Occipital lobe (tissue), 2 donors: ENCODE data around the gene KRT3. TPM values are rescaled to one million over a fixed set of nuclear protein-coding genes. Genes with fewer than 3 reads are reported as not detected.
"Not testable (repeated sequence)": the region's sequence is repeated elsewhere in the genome, so short reads cannot be mapped to it uniquely, and the experiment has no call there.

Experiments
- DNase-seq: peaks from one replicate; lab custom pipeline; 2025; lab: John Stamatoyannopoulos, UW
- total RNA-seq: library from RNA; depleted of rRNA; stranded (reverse); fragments of >200 nt; gene quantifications from one replicate; pipeline ENCODE4 v1.2.3, GENCODE V29; 2014

Gene KRT3
- total RNA-seq, 1 donor from 2014 or later, result not detected

GRCh38 chr12:52798671-52799504 lies 3.0 kb upstream of the KRT3 start:
- no peak for DNase-seq

- DNase-seq, result no peak
These were observed 2.2 kb upstream of the KRT3 start for GRCh38 chr12:52798003-52798670.

GRCh38 chr12:52797529-52797894 lies 1.6 kb upstream of the KRT3 start:
- DNase-seq, result no peak

GRCh38 chr12:52796839-52797528 lies 1.1 kb upstream of the KRT3 start:
- no peak for DNase-seq

- DNase-seq, result no peak
These were observed 495 bp upstream of the KRT3 start for GRCh38 chr12:52796429-52796794.

GRCh38 chr12:52795332-52795674 lies 614 bp downstream of the KRT3 start:
- not testable (repeated sequence) for DNase-seq

GRCh38 chr12:52794479-52795331 lies 1.2 kb downstream of the KRT3 start:
- DNase-seq, result no peak

- no peak for DNase-seq
These were observed 3.5 kb downstream of the KRT3 start for GRCh38 chr12:52792185-52793029.

GRCh38 chr12:52791271-52792184 lies 4.4 kb downstream of the KRT3 start:
- DNase-seq, result no peak

GRCh38 chr12:52790427-52791270 lies 5.3 kb downstream of the KRT3 start:
- no peak for DNase-seq

- DNase-seq, result no peak
These were observed 6.1 kb downstream of the KRT3 start for GRCh38 chr12:52789637-52790426.

GRCh38 chr12:52788876-52789636 lies 6.9 kb downstream of the KRT3 start:
- no peak for DNase-seq

- no peak for DNase-seq
These were observed 7.6 kb downstream of the KRT3 start for GRCh38 chr12:52788192-52788875.

GRCh38 chr12:52787324-52788191 lies 8.4 kb downstream of the KRT3 start:
- no peak for DNase-seq

GRCh38 chr12:52784909-52785308 lies 11.0 kb downstream of the KRT3 start:
- DNase-seq, result no peak
